Choroid plexus epithelial cell (primary cell): ENCODE results near the gene HPN.

Experiments used
- DNase-seq: peaks from one replicate; pipeline ENCODE4 v3.0.0-alpha.2; 2010; ENCODE audit warnings: low read depth
- H3K4me3 ChIP-seq: 2 replicates; pipeline ENCODE4 v1.5.1; 2011; ENCODE audit warnings: low read depth, mild to moderate bottlenecking, control low read depth, low read length, moderate library complexity
- CTCF ChIP-seq: conservative IDR thresholded peaks from 2 replicates; pipeline ENCODE4 v1.5.1; 2011; ENCODE audit warnings: low read depth, mild to moderate bottlenecking, control low read depth, inconsistent platforms, low read length, moderate library complexity

The HPN gene

GRCh38 chr19:35068941-35069634 lies 27.6 kb downstream of the HPN start:
- no peak for TF ChIP-seq CTCF
- DNase-seq: no peak
- H3K4me3 ChIP-seq: no peak overlapping the region

- peak; percentile 45 for DNase-seq
- TF ChIP-seq CTCF: no peak
- no peak overlapping the region for H3K4me3 ChIP-seq
Observed at GRCh38 chr19:35069696-35070095, 28.2 kb downstream of the HPN start.

DNA sequence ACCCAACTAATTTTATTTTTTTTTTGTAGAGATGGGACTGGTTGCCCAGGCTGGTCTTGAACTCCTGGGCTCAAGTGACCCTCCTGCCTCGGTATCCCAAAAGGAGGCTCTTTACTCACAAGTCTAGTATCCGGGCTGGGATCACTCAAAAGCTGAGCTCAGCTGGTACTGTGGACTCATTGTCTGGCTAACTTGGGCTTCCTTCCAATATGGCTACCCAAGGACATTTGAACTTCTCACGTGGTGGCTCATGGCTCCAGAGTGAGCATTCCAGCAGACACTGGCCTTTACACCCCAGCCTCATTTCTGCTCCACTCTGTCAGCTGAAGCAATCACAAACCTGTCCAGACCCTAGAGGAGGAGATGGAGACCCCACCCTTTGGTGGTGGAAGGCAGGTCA lies 28.9 kb downstream of the HPN start:
- DNase-seq: no peak
- no peak for TF ChIP-seq CTCF
- H3K4me3 ChIP-seq: no peak overlapping the region

- H3K4me3 ChIP-seq: no peak overlapping the region
- no peak for TF ChIP-seq CTCF
- DNase-seq: no peak
Observed at GRCh38 chr19:35073516-35073915, 32.0 kb downstream of the HPN start.

DNA sequence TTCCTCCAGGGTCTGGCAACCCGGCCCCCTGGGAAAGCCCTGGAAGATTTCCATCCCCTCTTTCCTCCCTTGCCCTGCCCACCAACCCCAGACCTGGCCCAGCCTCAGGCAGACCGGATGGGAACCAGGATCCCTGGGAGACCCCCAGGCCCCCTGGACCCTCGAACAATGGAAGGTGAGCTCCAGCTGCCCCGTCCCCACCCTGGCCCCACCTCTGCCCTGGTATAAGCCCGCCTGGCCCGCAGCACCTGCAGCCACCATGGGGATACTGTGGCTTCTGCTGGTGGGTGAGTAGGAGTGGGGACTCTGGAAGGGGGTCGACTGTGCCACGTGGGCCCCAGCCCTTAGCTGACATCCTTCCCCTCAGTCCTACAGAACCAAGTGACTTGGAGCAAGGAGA lies 32.4 kb downstream of the HPN start:
- DNase-seq: no peak
- no peak overlapping the region for H3K4me3 ChIP-seq
- no peak for TF ChIP-seq CTCF

- DNase-seq: no peak
- TF ChIP-seq CTCF: no peak
- no peak overlapping the region for H3K4me3 ChIP-seq
Observed at GRCh38 chr19:35074426-35075201, 33.1 kb downstream of the HPN start.
